ENCODE results near the gene OR6N2. TPM values are rescaled to one million over a fixed set of nuclear protein-coding genes. Genes with fewer than 3 reads are reported as not detected.

The OR6N2 gene
- polyA plus RNA-seq, 1 donor = not detected

GRCh38 chr1:158809862-158810261 lies 28.9 kb upstream of the OR6N2 start:
- Histone ChIP-seq H3K27ac (ENCODE audit: low read length) (no peak overlapping the region), H3K4me1 (ENCODE audit: control insufficient read depth, insufficient read depth, low read length) (no peaks in the 10 kb centered on the region), H3K9me3 (ENCODE audit: control insufficient read depth, low read depth, low read length) (no peaks in the 10 kb centered on the region), H3K36me3 (ENCODE audit: control insufficient read depth, insufficient read depth, low read length) (no peaks in the 10 kb centered on the region), H3K4me3 (ENCODE audit: low read length) (no peak overlapping the region), H3K27me3 (ENCODE audit: control insufficient read depth, insufficient read depth, low read length) (no peaks in the 10 kb centered on the region)
- DNase-seq = no peak
- WGBS (ENCODE audit: insufficient coverage, low lambda C conversion rate) = no CpG with 5 or more reads among the region's 5 CpGs

- Histone ChIP-seq H3K4me1 (ENCODE audit: control insufficient read depth, insufficient read depth, low read length) (no peaks in the 10 kb centered on the region), H3K36me3 (ENCODE audit: control insufficient read depth, insufficient read depth, low read length) (no peaks in the 10 kb centered on the region), H3K4me3 (ENCODE audit: low read length) (no peak overlapping the region), H3K9me3 (ENCODE audit: control insufficient read depth, low read depth, low read length) (no peaks in the 10 kb centered on the region), H3K27me3 (ENCODE audit: control insufficient read depth, insufficient read depth, low read length) (no peaks in the 10 kb centered on the region), H3K27ac (ENCODE audit: low read length) (no peak overlapping the region)
- DNase-seq = no peak
- 100% methylated on average over 3 of the region's 3 CpGs for WGBS (ENCODE audit: insufficient coverage, low lambda C conversion rate)
Measured at GRCh38 chr1:158809256-158809655, 28.3 kb upstream of the OR6N2 start.

- H3K36me3 ChIP-seq (ENCODE audit: control insufficient read depth, insufficient read depth, low read length) = no peaks in the 10 kb centered on the region
- DNase-seq = no peak
- 63% methylated on average over 3 of the region's 6 CpGs for WGBS (ENCODE audit: insufficient coverage, low lambda C conversion rate)
- no peak overlapping the region for H3K27ac ChIP-seq (ENCODE audit: low read length)
- no peaks in the 10 kb centered on the region for H3K27me3 ChIP-seq (ENCODE audit: control insufficient read depth, insufficient read depth, low read length)
- no peaks in the 10 kb centered on the region for H3K9me3 ChIP-seq (ENCODE audit: control insufficient read depth, low read depth, low read length)
- H3K4me1 ChIP-seq (ENCODE audit: control insufficient read depth, insufficient read depth, low read length) = no peaks in the 10 kb centered on the region
- no peak overlapping the region for H3K4me3 ChIP-seq (ENCODE audit: low read length)
Measured at GRCh38 chr1:158806916-158807536, 26.0 kb upstream of the OR6N2 start.

GRCh38 chr1:158803678-158804077 lies 22.7 kb upstream of the OR6N2 start:
- no peaks in the 10 kb centered on the region for H3K36me3 ChIP-seq (ENCODE audit: control insufficient read depth, insufficient read depth, low read length)
- H3K27me3 ChIP-seq (ENCODE audit: control insufficient read depth, insufficient read depth, low read length) = no peaks in the 10 kb centered on the region
- H3K4me1 ChIP-seq (ENCODE audit: control insufficient read depth, insufficient read depth, low read length) = no peaks in the 10 kb centered on the region
- H3K9me3 ChIP-seq (ENCODE audit: control insufficient read depth, low read depth, low read length) = no peaks in the 10 kb centered on the region
- no peak for DNase-seq
- no peak overlapping the region for H3K4me3 ChIP-seq (ENCODE audit: low read length)
- no peak overlapping the region for H3K27ac ChIP-seq (ENCODE audit: low read length)
- WGBS (ENCODE audit: insufficient coverage, low lambda C conversion rate) = no CpG with 5 or more reads among the region's 1 CpG

- no peak for DNase-seq
- no CpG with 5 or more reads among the region's 1 CpG for WGBS (ENCODE audit: insufficient coverage, low lambda C conversion rate)
- no peak overlapping the region for H3K4me3 ChIP-seq (ENCODE audit: low read length)
- no peaks in the 10 kb centered on the region for H3K4me1 ChIP-seq (ENCODE audit: control insufficient read depth, insufficient read depth, low read length)
- H3K27ac ChIP-seq (ENCODE audit: low read length) = no peak overlapping the region
- H3K27me3 ChIP-seq (ENCODE audit: control insufficient read depth, insufficient read depth, low read length) = no peaks in the 10 kb centered on the region
- H3K36me3 ChIP-seq (ENCODE audit: control insufficient read depth, insufficient read depth, low read length) = no peaks in the 10 kb centered on the region
- H3K9me3 ChIP-seq (ENCODE audit: control insufficient read depth, low read depth, low read length) = no peaks in the 10 kb centered on the region
Measured at GRCh38 chr1:158801396-158801795, 20.4 kb upstream of the OR6N2 start.

GRCh38 chr1:158800526-158800925 lies 19.5 kb upstream of the OR6N2 start:
- H3K27ac ChIP-seq (ENCODE audit: low read length) = no peak overlapping the region
- 100% methylated on average over 1 of the region's 2 CpGs for WGBS (ENCODE audit: insufficient coverage, low lambda C conversion rate)
- H3K27me3 ChIP-seq (ENCODE audit: control insufficient read depth, insufficient read depth, low read length) = no peaks in the 10 kb centered on the region

GRCh38 chr1:158799689-158800088 lies 18.7 kb upstream of the OR6N2 start:
- no peak overlapping the region for H3K4me3 ChIP-seq (ENCODE audit: low read length)
- H3K4me1 ChIP-seq (ENCODE audit: control insufficient read depth, insufficient read depth, low read length) = no peaks in the 10 kb centered on the region
- H3K36me3 ChIP-seq (ENCODE audit: control insufficient read depth, insufficient read depth, low read length) = no peaks in the 10 kb centered on the region
- no peaks in the 10 kb centered on the region for H3K27me3 ChIP-seq (ENCODE audit: control insufficient read depth, insufficient read depth, low read length)
- H3K27ac ChIP-seq (ENCODE audit: low read length) = no peak overlapping the region
- 100% methylated on average over 1 of the region's 4 CpGs for WGBS (ENCODE audit: insufficient coverage, low lambda C conversion rate)
- H3K9me3 ChIP-seq (ENCODE audit: control insufficient read depth, low read depth, low read length) = no peaks in the 10 kb centered on the region
- no peak for DNase-seq

More at GRCh38 chr1:158800526-158800925, 19.5 kb upstream of the OR6N2 start:
- no peak overlapping the region for H3K4me3 ChIP-seq (ENCODE audit: low read length)
- no peaks in the 10 kb centered on the region for H3K9me3 ChIP-seq (ENCODE audit: control insufficient read depth, low read depth, low read length)
- H3K36me3 ChIP-seq (ENCODE audit: control insufficient read depth, insufficient read depth, low read length) = no peaks in the 10 kb centered on the region
- no peak for DNase-seq
- H3K4me1 ChIP-seq (ENCODE audit: control insufficient read depth, insufficient read depth, low read length) = no peaks in the 10 kb centered on the region

- no CpG with 5 or more reads among the region's 3 CpGs for WGBS (ENCODE audit: insufficient coverage, low lambda C conversion rate)
- Histone ChIP-seq H3K4me3 (ENCODE audit: low read length) (no peak overlapping the region), H3K9me3 (ENCODE audit: control insufficient read depth, low read depth, low read length) (no peaks in the 10 kb centered on the region), H3K27ac (ENCODE audit: low read length) (no peak overlapping the region), H3K36me3 (ENCODE audit: control insufficient read depth, insufficient read depth, low read length) (no peaks in the 10 kb centered on the region), H3K27me3 (ENCODE audit: control insufficient read depth, insufficient read depth, low read length) (no peaks in the 10 kb centered on the region), H3K4me1 (ENCODE audit: control insufficient read depth, insufficient read depth, low read length) (no peaks in the 10 kb centered on the region)
- DNase-seq = no peak
Measured at GRCh38 chr1:158798531-158798930, 17.5 kb upstream of the OR6N2 start.

GRCh38 chr1:158794247-158794646 lies 13.2 kb upstream of the OR6N2 start:
- Histone ChIP-seq H3K4me3 (ENCODE audit: low read length) (no peak overlapping the region), H3K9me3 (ENCODE audit: control insufficient read depth, low read depth, low read length) (no peaks in the 10 kb centered on the region), H3K36me3 (ENCODE audit: control insufficient read depth, insufficient read depth, low read length) (no peaks in the 10 kb centered on the region), H3K4me1 (ENCODE audit: control insufficient read depth, insufficient read depth, low read length) (no peaks in the 10 kb centered on the region), H3K27ac (ENCODE audit: low read length) (no peak overlapping the region), H3K27me3 (ENCODE audit: control insufficient read depth, insufficient read depth, low read length) (no peaks in the 10 kb centered on the region)
- WGBS (ENCODE audit: insufficient coverage, low lambda C conversion rate) = no CpG with 5 or more reads among the region's 6 CpGs
- DNase-seq = no peak

- H3K27me3 ChIP-seq (ENCODE audit: control insufficient read depth, insufficient read depth, low read length) = no peaks in the 10 kb centered on the region
- H3K9me3 ChIP-seq (ENCODE audit: control insufficient read depth, low read depth, low read length) = no peaks in the 10 kb centered on the region
- H3K4me3 ChIP-seq (ENCODE audit: low read length) = no peak overlapping the region
- H3K36me3 ChIP-seq (ENCODE audit: control insufficient read depth, insufficient read depth, low read length) = no peaks in the 10 kb centered on the region
- no peaks in the 10 kb centered on the region for H3K4me1 ChIP-seq (ENCODE audit: control insufficient read depth, insufficient read depth, low read length)
- H3K27ac ChIP-seq (ENCODE audit: low read length) = no peak overlapping the region
- no peak for DNase-seq
- WGBS (ENCODE audit: insufficient coverage, low lambda C conversion rate) = no CpG with 5 or more reads among the region's 2 CpGs
Measured at GRCh38 chr1:158793604-158794003, 12.6 kb upstream of the OR6N2 start.
